SK-N-SH (cell line): Measurements from ENCODE around the gene PCSK5. TPM values are rescaled to one million over a fixed set of nuclear protein-coding genes. Genes with fewer than 3 reads are reported as not detected.

ENCODE experiments used
- CTCF ChIA-PET: fragments of 300-600, 350-600 bp; formaldehyde crosslinking; extraction: SDS; loops from one replicate; lab custom pipeline; 2021; lab: Yijun Ruan, JAX
- POLR2A ChIA-PET: fragments of 350-600 bp; sonication (Branson Sonifier 250); formaldehyde crosslinking; extraction: SDS; loops from one replicate; lab custom pipeline; 2020; ENCODE audit warnings: antibody characterized with exemption, inconsistent platforms; lab: Yijun Ruan, JAX
- DNase-seq: peaks from one replicate; pipeline ENCODE4 v3.0.0; 2012
- H2AFZ ChIP-seq: fragments of 200-600 bp; sonication (generic); 2 replicates; pipeline ENCODE4 v1.8.1; 2016; ENCODE audit warnings: antibody characterized with exemption, mild to moderate bottlenecking, low read depth
- H3F3A ChIP-seq: fragments of 200-600 bp; sonication (generic); replicated peaks from 2 replicates; pipeline ENCODE3; 2016; ENCODE audit warnings: antibody characterized with exemption, mild to moderate bottlenecking; ENCODE audit not compliant: insufficient read depth
- H3K27ac ChIP-seq, 2 experiments: fragments of 200-500 bp in 1 of 2; fragments of 200-600 bp in 1 of 2; sonication (Bioruptor generic) in 1 of 2; sonication (generic), shearing (Covaris generic) in 1 of 2; 2 replicates each; pipeline versions ENCODE4 v1.5.1 to v1.6.1; 2014 to 2016; ENCODE audit warnings: low read depth in 2 of 2, inconsistent platforms in 1 of 2, low read length in 1 of 2, mild to moderate bottlenecking in 1 of 2, mixed read lengths in 1 of 2
- H3K27me3 ChIP-seq: fragments of 200-600 bp; sonication (generic), shearing (Covaris generic); 2 replicates; pipeline ENCODE4 v1.6.1; 2016; ENCODE audit warnings: mixed run types; ENCODE audit not compliant: insufficient read depth
- H3K36me3 ChIP-seq, 2 experiments: fragments of 200-500 bp in 1 of 2; fragments of 200-600 bp in 1 of 2; sonication (Bioruptor generic) in 1 of 2; sonication (generic) in 1 of 2; replicated peaks in 1 of 2; 2 replicates each; pipeline versions ENCODE3 to v1.5.1; 2014 to 2016; ENCODE audit warnings: low read length in 1 of 2, mild to moderate bottlenecking in 1 of 2; ENCODE audit not compliant: insufficient read depth in 2 of 2, control insufficient read depth in 1 of 2
- H3K4me1 ChIP-seq, 2 experiments: fragments of 200-500 bp in 1 of 2; fragments of 200-600 bp in 1 of 2; sonication (Bioruptor generic) in 1 of 2; sonication (generic), shearing (Covaris generic) in 1 of 2; 2 replicates each; pipeline versions ENCODE4 v1.5.1 to v1.6.1; 2014 to 2016; ENCODE audit warnings: low read depth in 1 of 2, low read length in 1 of 2, mixed run types in 1 of 2; ENCODE audit not compliant: insufficient read depth in 2 of 2, control insufficient read depth in 1 of 2
- H3K4me2 ChIP-seq: fragments of 200-600 bp; sonication (generic), shearing (Covaris generic); 2 replicates; pipeline ENCODE4 v1.6.1; 2017; ENCODE audit warnings: mixed run types
- H3K4me3 ChIP-seq, 2 experiments: fragments of 200-500 bp in 1 of 2; fragments of 200-600 bp in 1 of 2; sonication (Bioruptor generic) in 1 of 2; sonication (generic), shearing (Covaris generic) in 1 of 2; 2 replicates each; pipeline versions ENCODE4 v1.5.1 to v1.8.1; 2014 to 2016; ENCODE audit warnings: low read depth in 2 of 2, inconsistent platforms in 1 of 2, low read length in 1 of 2, mild to moderate bottlenecking in 1 of 2, mixed read lengths in 1 of 2, moderate library complexity in 1 of 2
- H3K79me2 ChIP-seq: fragments of 200-600 bp; sonication (generic); 2 replicates; pipeline ENCODE4 v1.8.1; 2017; ENCODE audit warnings: mild to moderate bottlenecking; ENCODE audit not compliant: insufficient read depth
- H3K9ac ChIP-seq: fragments of 200-600 bp; sonication (generic); 2 replicates; pipeline ENCODE4 v1.6.1; 2017; ENCODE audit warnings: mixed run types
- H3K9me2 ChIP-seq: fragments of 200-600 bp; sonication (generic); 2 replicates; pipeline ENCODE4 v1.6.1; 2017; ENCODE audit warnings: mixed run types
- H3K9me3 ChIP-seq: fragments of 200-600 bp; sonication (generic); 2 replicates; pipeline ENCODE4 v1.6.1; 2017; ENCODE audit warnings: mixed run types, mild to moderate bottlenecking, moderate library complexity
- H4K20me1 ChIP-seq: fragments of 200-600 bp; sonication (generic); 2 replicates; pipeline ENCODE4 v1.6.1; 2017; ENCODE audit warnings: mild to moderate bottlenecking, mixed run types; ENCODE audit not compliant: insufficient read depth
- FOSL2 ChIP-seq: IDR thresholded peaks from 2 replicates; pipeline ENCODE4 v1.4.0; 2012; ENCODE audit warnings: low read depth, mild to moderate bottlenecking, moderate library complexity, borderline replicate concordance
- GABPA ChIP-seq: IDR thresholded peaks from 2 replicates; pipeline ENCODE4 v1.4.0; 2012; ENCODE audit warnings: low read depth, mild to moderate bottlenecking
- JUND ChIP-seq: IDR thresholded peaks from 2 replicates; pipeline ENCODE4 v1.4.0; 2012
- NFIC ChIP-seq: IDR thresholded peaks from 2 replicates; pipeline ENCODE4 v1.4.0; 2012; ENCODE audit warnings: borderline replicate concordance
- NRF1 ChIP-seq: IDR thresholded peaks from 2 replicates; pipeline ENCODE4 v1.6.1; 2012; ENCODE audit warnings: low read depth, mild to moderate bottlenecking, low read length
- POLR2AphosphoS5 ChIP-seq: IDR thresholded peaks from 2 replicates; pipeline ENCODE4 v1.6.1; 2012; ENCODE audit warnings: low read depth, low read length
- RFX5 ChIP-seq: IDR thresholded peaks from 2 replicates; pipeline ENCODE4 v1.6.1; 2012; ENCODE audit warnings: mild to moderate bottlenecking, improper control_type of control experiment, low read length
- RXRA ChIP-seq: IDR thresholded peaks from 2 replicates; pipeline ENCODE4 v1.4.0; 2012; ENCODE audit warnings: low read depth, mild to moderate bottlenecking, borderline replicate concordance
- TCF12 ChIP-seq: IDR thresholded peaks from 2 replicates; pipeline ENCODE4 v1.4.0; 2012
- TEAD4 ChIP-seq: IDR thresholded peaks from 2 replicates; pipeline ENCODE4 v1.4.0; 2012; ENCODE audit warnings: mild to moderate bottlenecking, borderline replicate concordance; ENCODE audit not compliant: insufficient read depth
- WGBS: methylation state at CpG from one replicate; pipeline ENCODE4 v1.1.6; 2017; ENCODE audit warnings: low lambda C conversion rate; 5-methylcytosine and 5-hydroxymethylcytosine counted together
- polyA plus RNA-seq, 3 experiments: library from polyadenylated mRNA; depleted of rRNA; stranded (reverse); fragments of >200 nt; gene quantifications; 2 replicates each; pipeline ENCODE4 v1.2.3, GENCODE V29; 2012
- TF ChIP-seq, protein P1 (sequence below): fragments of 150-350 bp; IDR thresholded peaks from 2 replicates; pipeline ENCODE4 v1.6.1; 2016; ENCODE audit warnings: mild to moderate bottlenecking, low read depth, low read length
- TF ChIP-seq, protein P2 (sequence below): IDR thresholded peaks from 2 replicates; pipeline ENCODE4 v1.4.0; 2012; ENCODE audit warnings: low read depth, borderline replicate concordance
- TF ChIP-seq, protein P3 (sequence below): fragments of 150-350 bp; IDR thresholded peaks from 2 replicates; pipeline ENCODE4 v1.6.1; 2017; ENCODE audit warnings: antibody characterized with exemption, low read length, low read depth, borderline replicate concordance

PCSK5 gene
- polyA plus RNA-seq, 1 of the 3 experiments (the other 2 are of a cell fraction) = 0.08 TPM

DNA sequence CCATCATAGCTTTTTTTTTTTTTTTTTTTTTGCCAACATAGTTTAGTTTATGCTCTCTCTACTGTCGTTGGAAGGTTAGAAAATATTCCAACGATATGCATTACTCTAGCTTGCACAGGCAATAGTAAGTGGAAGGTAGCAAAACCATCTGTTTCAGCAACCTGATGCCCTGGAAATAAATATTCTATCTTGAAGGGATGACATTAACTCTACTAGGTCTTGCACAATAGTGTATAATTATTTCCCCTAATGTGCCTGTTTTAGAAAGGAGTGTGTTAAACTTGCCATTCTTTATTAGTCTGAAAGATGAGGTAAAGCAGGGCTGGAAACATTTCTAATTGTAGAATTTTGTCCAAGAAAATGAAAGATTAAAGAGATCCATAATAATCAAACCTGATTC is 111.0 kb downstream of the PCSK5 start (continued):
- TF ChIP-seq, protein P1, sequence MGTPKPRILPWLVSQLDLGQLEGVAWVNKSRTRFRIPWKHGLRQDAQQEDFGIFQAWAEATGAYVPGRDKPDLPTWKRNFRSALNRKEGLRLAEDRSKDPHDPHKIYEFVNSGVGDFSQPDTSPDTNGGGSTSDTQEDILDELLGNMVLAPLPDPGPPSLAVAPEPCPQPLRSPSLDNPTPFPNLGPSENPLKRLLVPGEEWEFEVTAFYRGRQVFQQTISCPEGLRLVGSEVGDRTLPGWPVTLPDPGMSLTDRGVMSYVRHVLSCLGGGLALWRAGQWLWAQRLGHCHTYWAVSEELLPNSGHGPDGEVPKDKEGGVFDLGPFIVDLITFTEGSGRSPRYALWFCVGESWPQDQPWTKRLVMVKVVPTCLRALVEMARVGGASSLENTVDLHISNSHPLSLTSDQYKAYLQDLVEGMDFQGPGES = no peak
- no peak for TF ChIP-seq NRF1
- TF ChIP-seq JUND = no peak
- TF ChIP-seq, all 33 proteins: peak for 0

DNA sequence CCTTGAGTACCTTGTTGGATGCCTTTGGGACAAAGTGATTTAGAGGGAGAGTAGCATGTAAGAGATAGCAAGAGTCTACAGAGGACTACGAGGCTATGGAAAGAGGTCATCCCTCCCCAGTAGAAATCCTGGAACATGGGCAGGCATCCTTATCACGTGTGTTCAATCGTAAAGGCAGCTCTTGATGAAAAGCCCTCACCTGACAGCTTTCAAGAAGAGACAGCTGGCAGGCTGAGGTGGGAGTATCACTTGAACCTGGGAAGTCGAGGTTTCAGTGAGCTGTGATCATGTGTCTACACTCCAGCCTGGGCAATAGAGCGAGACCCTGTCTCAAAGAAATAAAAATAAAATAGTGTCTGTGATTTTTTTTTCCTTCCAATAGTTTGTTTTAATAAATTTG is 112.6 kb downstream of the PCSK5 start:
- ChIA-PET POLR2A (no interaction called here), CTCF (no interaction called here)
- Histone ChIP-seq H2AFZ (no peak overlapping the region), H4K20me1 (no peaks in the 10 kb centered on the region), H3K79me2 (no peaks in the 10 kb centered on the region), H3K4me2 (no peak overlapping the region), H3K9me3 (no peaks in the 10 kb centered on the region), H3K4me3 (no peak overlapping the region), H3K27ac (no peak overlapping the region), H3K9me2 (no peaks in the 10 kb centered on the region), H3K27me3 (no peaks in the 10 kb centered on the region; the same call in 1 of the 2 replicates), H3K36me3 (no peaks in the 10 kb centered on the region), H3K9ac (no peak overlapping the region), H3K4me1 (no peaks in the 10 kb centered on the region), H3F3A (no peaks in the 10 kb centered on the region)
- no peak for DNase-seq
- TF ChIP-seq, protein P1 = no peak
- TF ChIP-seq TEAD4 (no peak), NFIC (no peak), RXRA (no peak), GABPA (no peak), TCF12 (no peak), RFX5 (no peak), POLR2AphosphoS5 (no peak), JUND (no peak), FOSL2 (no peak)
- TF ChIP-seq, protein P2, sequence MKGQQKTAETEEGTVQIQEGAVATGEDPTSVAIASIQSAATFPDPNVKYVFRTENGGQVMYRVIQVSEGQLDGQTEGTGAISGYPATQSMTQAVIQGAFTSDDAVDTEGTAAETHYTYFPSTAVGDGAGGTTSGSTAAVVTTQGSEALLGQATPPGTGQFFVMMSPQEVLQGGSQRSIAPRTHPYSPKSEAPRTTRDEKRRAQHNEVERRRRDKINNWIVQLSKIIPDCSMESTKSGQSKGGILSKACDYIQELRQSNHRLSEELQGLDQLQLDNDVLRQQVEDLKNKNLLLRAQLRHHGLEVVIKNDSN = no peak
- TF ChIP-seq, protein P3, sequence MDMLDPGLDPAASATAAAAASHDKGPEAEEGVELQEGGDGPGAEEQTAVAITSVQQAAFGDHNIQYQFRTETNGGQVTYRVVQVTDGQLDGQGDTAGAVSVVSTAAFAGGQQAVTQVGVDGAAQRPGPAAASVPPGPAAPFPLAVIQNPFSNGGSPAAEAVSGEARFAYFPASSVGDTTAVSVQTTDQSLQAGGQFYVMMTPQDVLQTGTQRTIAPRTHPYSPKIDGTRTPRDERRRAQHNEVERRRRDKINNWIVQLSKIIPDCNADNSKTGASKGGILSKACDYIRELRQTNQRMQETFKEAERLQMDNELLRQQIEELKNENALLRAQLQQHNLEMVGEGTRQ = no peak
- 9% methylated on average over 5 of the region's 5 CpGs for WGBS

DNA sequence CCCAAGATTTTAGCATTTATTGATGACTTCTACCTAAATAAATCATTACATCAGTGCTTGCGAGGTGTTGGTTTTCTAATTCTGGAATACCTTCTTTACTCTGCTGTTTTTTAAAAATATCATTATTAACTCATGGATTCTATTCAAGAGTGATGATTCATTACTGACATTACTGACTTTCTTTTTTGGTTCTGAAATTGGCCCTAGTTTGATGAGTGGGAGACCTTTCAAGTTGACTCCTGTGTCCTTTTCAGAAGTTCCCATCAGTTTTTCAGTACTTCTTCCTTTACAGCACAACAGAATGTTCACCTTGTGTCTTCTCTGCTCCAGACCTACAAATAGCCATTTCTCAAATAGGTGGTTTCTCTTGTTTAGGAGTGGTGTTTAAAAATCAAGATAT is 114.1 kb downstream of the PCSK5 start:
- no peak overlapping the region for H3K4me2 ChIP-seq
- ChIA-PET CTCF (no interaction called here), POLR2A (no interaction called here)
- TF ChIP-seq, protein P2 = no peak
- H3K9me3 ChIP-seq = no peaks in the 10 kb centered on the region
- H3K27ac ChIP-seq = no peak overlapping the region
- DNase-seq = no peak
- no peaks in the 10 kb centered on the region for H3F3A ChIP-seq
- H2AFZ ChIP-seq = no peak overlapping the region
- H3K9ac ChIP-seq = no peak overlapping the region
- no peaks in the 10 kb centered on the region for H3K36me3 ChIP-seq
- WGBS = 8% methylated on average over 1 of the region's 1 CpG
- H3K27me3 ChIP-seq = no peaks in the 10 kb centered on the region; the same call in none of the 2 replicates
- no peak overlapping the region for H3K4me3 ChIP-seq
- no peaks in the 10 kb centered on the region for H4K20me1 ChIP-seq
- no peaks in the 10 kb centered on the region for H3K9me2 ChIP-seq
- no peaks in the 10 kb centered on the region for H3K4me1 ChIP-seq
- H3K79me2 ChIP-seq = no peaks in the 10 kb centered on the region
